Astrocyte of the cerebellum (primary cell): Measurements from ENCODE around the gene SLC5A2.
"Not testable (repeated sequence)": the region's sequence is repeated elsewhere in the genome, so short reads cannot be mapped to it uniquely, and the experiment has no call there.

Experiments used
- DNase-seq: peaks from one replicate; pipeline ENCODE4 v3.0.0-alpha.2; 2011; ENCODE audit warnings: low read depth
- H3K4me3 ChIP-seq: 2 replicates; pipeline ENCODE4 v1.5.1; 2011; ENCODE audit warnings: mild to moderate bottlenecking, low read depth, low read length, moderate library complexity
- CTCF ChIP-seq: IDR thresholded peaks from 2 replicates; pipeline ENCODE4 v1.5.1; 2012; ENCODE audit warnings: low read length, low read depth, moderate library complexity, mild to moderate bottlenecking; ENCODE audit errors: missing control alignments
- in situ Hi-C: cut with HindIII; loops from 2 replicates; pipeline ENCODE4 v1.10.0; 2017; ENCODE audit warnings: low sequenced_read_pairs

Gene SLC5A2

GRCh38 chr16:31440516-31441184 is 42.3 kb upstream of the SLC5A2 start:
- in situ Hi-C loops, result no loop called here
- no peak for DNase-seq

GRCh38 chr16:31441956-31442355 is 41.0 kb upstream of the SLC5A2 start:
- TF ChIP-seq CTCF, result no peak
- in situ Hi-C loops, result no loop called here
- peak overlapping the region; percentile 71 for H3K4me3 ChIP-seq
- no peak for DNase-seq

More at GRCh38 chr16:31440516-31441184, 42.3 kb upstream of the SLC5A2 start:
- H3K4me3 ChIP-seq, result no peak overlapping the region
- TF ChIP-seq CTCF, result no peak

DNA sequence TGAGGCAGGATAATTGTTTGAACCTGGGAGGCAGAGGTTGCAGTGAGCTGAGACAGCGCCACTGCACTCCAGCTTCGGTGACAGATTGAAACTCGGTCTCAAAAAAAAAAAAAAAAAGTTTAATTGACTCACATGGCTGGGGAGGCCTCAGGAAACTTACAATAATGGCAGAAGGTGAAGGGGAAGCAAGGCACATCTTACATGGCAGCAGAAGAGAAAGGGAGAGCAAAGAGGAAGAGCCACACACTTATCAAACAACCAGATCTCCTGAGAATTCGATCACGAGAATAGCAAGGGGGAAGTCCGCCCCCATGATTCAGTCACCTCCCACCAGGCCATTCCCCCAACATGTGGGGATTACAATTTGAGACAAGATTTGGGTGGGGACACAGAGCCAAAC is 37.0 kb upstream of the SLC5A2 start:
- in situ Hi-C loops, H3K4me3 ChIP-seq, DNase-seq: not testable (repeated sequence)

DNA sequence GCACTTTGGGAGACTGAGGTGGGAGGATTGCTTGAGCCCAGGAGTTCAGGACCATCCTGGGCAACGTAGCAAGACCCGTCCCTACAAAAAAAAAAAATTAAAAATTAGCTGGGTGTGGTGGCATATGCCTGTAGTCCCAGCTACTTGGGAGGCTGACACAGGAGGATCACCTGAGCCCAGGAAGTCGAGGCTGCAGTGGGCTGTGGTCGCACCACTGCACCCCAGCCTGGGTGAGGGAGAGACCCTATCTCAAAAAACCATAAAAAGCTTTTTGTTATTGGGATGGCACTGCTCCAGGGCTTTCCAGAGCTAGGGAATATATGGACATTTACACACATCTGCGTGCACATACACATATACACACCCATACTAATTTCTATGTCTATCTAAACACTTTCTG is 31.7 kb upstream of the SLC5A2 start:
- in situ Hi-C loops, result loop anchor here (10.0 kb wide), 1 partner anchor 256 kb away; no protein-coding TSS in a partner anchor
- no peak for TF ChIP-seq CTCF
- DNase-seq, result no peak
- no peak overlapping the region for H3K4me3 ChIP-seq

DNA sequence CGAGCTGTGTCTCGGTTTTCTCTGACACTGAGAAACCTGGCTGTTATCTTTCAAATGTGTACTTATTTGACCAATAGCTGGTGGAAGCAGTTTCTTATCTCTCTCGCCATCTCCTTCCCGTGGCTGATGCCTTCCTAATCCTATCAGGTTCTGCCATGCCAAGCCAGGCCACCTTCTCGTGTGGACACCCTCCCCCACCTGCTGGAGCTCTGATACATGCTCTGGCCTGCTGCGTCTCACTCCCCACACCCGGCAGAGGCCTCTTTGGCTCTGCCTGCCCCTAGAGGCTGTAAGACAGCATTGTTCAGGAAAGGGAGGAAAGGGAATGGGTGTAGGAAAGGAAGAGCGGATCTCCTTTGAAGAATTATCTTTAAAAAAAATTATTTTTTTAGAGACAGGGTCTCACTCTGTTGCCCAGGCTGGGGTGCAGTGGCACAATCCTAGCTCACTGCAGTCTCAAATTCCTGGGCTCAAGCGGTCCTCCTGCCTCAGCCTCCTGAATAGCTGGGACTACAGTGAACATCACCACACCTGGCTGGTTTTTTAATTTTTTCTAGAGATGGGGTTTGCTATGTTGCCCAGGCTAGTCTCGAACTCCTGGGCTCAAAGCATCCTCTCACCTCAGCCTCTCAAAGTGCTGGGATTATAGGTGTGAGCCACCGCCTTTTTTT is 31.1 kb upstream of the SLC5A2 start:
- peak; percentile 81 for TF ChIP-seq CTCF
- DNase-seq, result no peak
- H3K4me3 ChIP-seq, result no peak overlapping the region
- in situ Hi-C loops, result loop anchor here (10.0 kb wide), 1 partner anchor 257 kb away; no protein-coding TSS in a partner anchor

- DNase-seq, result peak; percentile 75
- H3K4me3 ChIP-seq, result no peak overlapping the region
- TF ChIP-seq CTCF, result no peak
- in situ Hi-C loops, result loop anchor here (10.0 kb wide), 1 partner anchor 258 kb away; no protein-coding TSS in a partner anchor
Observed at GRCh38 chr16:31452631-31453106, 30.3 kb upstream of the SLC5A2 start.
